Right lobe of liver (tissue), 4 donors: Measurements from ENCODE around the gene MTMR2.

Source experiments
- CTCF ChIP-seq, 4 donors: fragments of 200-600 bp in 3 of 4; fragments of 450-650 bp in 1 of 4; IDR thresholded peaks; one replicate each; pipeline versions ENCODE4 v1.5.1 to v1.8.0; 2016 to 2022; ENCODE audit warnings: antibody characterized with exemption in 4 of 4, mild to moderate bottlenecking in 2 of 4
- POLR2A ChIP-seq: fragments of 450-650 bp; IDR thresholded peaks from one replicate; pipeline ENCODE4 v1.6.1; 2017; ENCODE audit warnings: antibody characterized with exemption, mild to moderate bottlenecking
- donor health status: DM: no; HTN: no; CAD: no.
- donor health status: DM: no; HTN: no; CAD: no.
- donor health status: DM: no; HTN: yes; CAD: no.

GRCh38 chr11:95972060-95972459, 48.2 kb upstream of the MTMR2 start:
- TF ChIP-seq POLR2A (no peak), CTCF (IDR thresholded peaks at IDR 0.05) (no peak)
